HUES6 (cell line): ENCODE results near the gene CEP97.

Source experiments
- H3K27ac ChIP-seq: 2 replicates; pipeline ENCODE4 v1.7.0; 2013; ENCODE audit warnings: low read depth, mild to moderate bottlenecking, low read length, inconsistent platforms
- H3K27me3 ChIP-seq: 2 replicates; pipeline ENCODE4 v1.6.1; 2013; ENCODE audit warnings: low read length; ENCODE audit not compliant: control insufficient read depth, insufficient read depth
- H3K36me3 ChIP-seq: 2 replicates; pipeline ENCODE4 v1.6.1; 2013; ENCODE audit warnings: low read length; ENCODE audit not compliant: control insufficient read depth, insufficient read depth
- H3K4me1 ChIP-seq: 2 replicates; pipeline ENCODE4 v1.6.1; 2013; ENCODE audit warnings: low read length; ENCODE audit not compliant: control insufficient read depth, insufficient read depth
- H3K4me3 ChIP-seq: 2 replicates; pipeline ENCODE4 v1.5.1; 2013; ENCODE audit warnings: low read depth, low read length
- H3K9ac ChIP-seq: one replicate; pipeline ENCODE4 v1.6.1; 2013; ENCODE audit warnings: mild to moderate bottlenecking, low read length
- H3K9me3 ChIP-seq: 2 replicates; pipeline ENCODE4 v1.6.1; 2013; ENCODE audit warnings: low read depth, low read length; ENCODE audit not compliant: control insufficient read depth, insufficient read depth

The CEP97 gene

GRCh38 chr3:101817992-101818391, 93.6 kb downstream of the CEP97 start:
- Histone ChIP-seq H3K27me3 (no peaks in the 10 kb centered on the region), H3K36me3 (peaks cover 8% of the 10 kb centered on the region), H3K9ac (no peak overlapping the region), H3K9me3 (no peaks in the 10 kb centered on the region), H3K4me1 (peaks cover 4% of the 10 kb centered on the region; the same call in 1 of the 2 replicates), H3K27ac (no peak overlapping the region), H3K4me3 (no peak overlapping the region)

GRCh38 chr3:101819649-101820206, 95.3 kb downstream of the CEP97 start:
- no peak overlapping the region for H3K9ac ChIP-seq
- H3K4me3 ChIP-seq: no peak overlapping the region
- H3K36me3 ChIP-seq: peaks cover 8% of the 10 kb centered on the region
- no peaks in the 10 kb centered on the region for H3K27me3 ChIP-seq
- no peak overlapping the region for H3K27ac ChIP-seq
- H3K4me1 ChIP-seq: no peaks in the 10 kb centered on the region
- no peaks in the 10 kb centered on the region for H3K9me3 ChIP-seq
